Measurements from ENCODE around the gene NELFB.

DNA sequence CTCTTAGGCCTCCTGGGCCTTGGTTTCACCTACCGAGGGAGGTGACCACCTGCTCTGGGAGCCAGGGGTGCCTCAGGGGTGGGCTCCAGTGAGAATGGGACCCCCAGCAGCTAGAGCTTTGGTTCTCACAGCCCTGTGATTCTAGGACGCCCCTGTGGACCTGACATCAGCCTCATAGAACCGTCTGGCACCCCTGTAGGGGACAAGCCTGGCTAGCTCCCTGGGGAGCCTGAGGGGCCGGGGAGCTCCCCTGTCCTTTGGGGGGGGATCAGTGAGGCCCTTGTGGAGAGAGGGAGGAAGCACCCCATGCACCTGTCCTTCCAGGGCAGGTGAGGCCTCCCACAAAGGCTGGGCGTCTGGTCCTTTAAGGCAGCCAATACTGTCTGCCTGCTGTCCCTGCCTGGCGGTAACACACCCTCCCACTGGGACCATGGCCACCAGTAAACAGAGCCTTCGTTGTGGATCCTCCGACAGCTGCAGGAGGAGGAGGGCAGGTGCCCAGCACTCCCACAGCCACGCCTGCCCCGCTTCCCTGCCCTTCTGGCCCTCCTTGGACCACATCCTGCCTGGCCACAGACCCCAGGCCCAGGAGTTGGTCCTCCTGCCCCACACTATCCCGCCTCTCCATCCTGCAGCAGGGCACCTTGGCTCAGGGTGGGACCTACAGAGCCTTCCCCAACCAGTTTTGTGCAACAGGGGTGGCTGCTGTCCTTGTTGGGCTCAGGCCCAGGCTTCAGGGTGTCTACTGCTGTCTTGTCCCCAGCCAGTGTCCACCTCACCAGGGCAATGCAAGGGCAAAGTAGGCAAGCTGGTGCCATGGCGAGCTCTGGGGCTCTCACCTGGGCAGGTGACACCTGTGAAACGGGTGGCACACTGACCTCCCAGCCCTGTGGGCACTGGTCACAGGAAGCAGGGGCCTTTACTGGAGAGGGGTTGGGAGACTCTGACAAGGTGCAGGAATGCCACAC lies 17.1 kb upstream of the NELFB start:
- TF ChIP-seq CHD1 (IDR thresholded peaks at IDR 0.05; ENCODE audit: low read depth, low read length) (no peak), RFX5 (IDR thresholded peaks at IDR 0.05; ENCODE audit: low read depth, low read length) (no peak), CTCF (conservative IDR thresholded peaks at IDR 0.05; ENCODE audit: low read depth, low read length) (no peak), SMC3 (IDR thresholded peaks at IDR 0.05; ENCODE audit: low read depth, low read length) (no peak), RAD21 (IDR thresholded peaks at IDR 0.05; ENCODE audit: low read length) (no peak)

All from IMR-90 (cell line).